COLO829 (cell line): ENCODE measurements around the gene VAV1.
A peak's percentile ranks its signal among the peaks of the same experiment; 100 is the strongest.
"Not testable (repeated sequence)": the region's sequence is repeated elsewhere in the genome, so short reads cannot be mapped to it uniquely, and the experiment has no call there.

Experiments
- DNase-seq: peaks from one replicate; pipeline ENCODE4 v3.0.0; 2012; ENCODE audit warnings: low spot score

The VAV1 gene

GRCh38 chr19:6819323-6819722 is 46.8 kb downstream of the VAV1 start:
- DNase-seq = no peak

- no peak for DNase-seq
Measured at GRCh38 chr19:6820237-6820636, 47.7 kb downstream of the VAV1 start.

- no peak for DNase-seq
Measured at GRCh38 chr19:6821639-6822310, 49.3 kb downstream of the VAV1 start.

- DNase-seq = no peak
Measured at GRCh38 chr19:6822311-6822670, 49.8 kb downstream of the VAV1 start.

GRCh38 chr19:6825076-6825774 is 52.7 kb downstream of the VAV1 start:
- no peak for DNase-seq

- DNase-seq = no peak
Measured at GRCh38 chr19:6826281-6826920, 53.9 kb downstream of the VAV1 start.

- no peak for DNase-seq
Measured at GRCh38 chr19:6828306-6828697, 55.8 kb downstream of the VAV1 start.

GRCh38 chr19:6828698-6829633 is 56.5 kb downstream of the VAV1 start:
- peak; percentile 25 for DNase-seq

- DNase-seq = not testable (repeated sequence)
Measured at GRCh38 chr19:6829829-6830228, 57.3 kb downstream of the VAV1 start.

GRCh38 chr19:6831084-6831483 is 58.6 kb downstream of the VAV1 start:
- not testable (repeated sequence) for DNase-seq

GRCh38 chr19:6832412-6832811 is 59.9 kb downstream of the VAV1 start:
- DNase-seq = no peak

GRCh38 chr19:6833166-6833790 is 60.8 kb downstream of the VAV1 start:
- DNase-seq = no peak

GRCh38 chr19:6834433-6834832 is 61.9 kb downstream of the VAV1 start:
- DNase-seq = no peak

- no peak for DNase-seq
Measured at GRCh38 chr19:6835501-6835900, 63.0 kb downstream of the VAV1 start.

GRCh38 chr19:6837525-6837924 is 65.0 kb downstream of the VAV1 start:
- DNase-seq = no peak

GRCh38 chr19:6838062-6838655 is 65.7 kb downstream of the VAV1 start:
- DNase-seq = no peak

GRCh38 chr19:6842871-6843607 is 70.5 kb downstream of the VAV1 start:
- no peak for DNase-seq

- no peak for DNase-seq
Measured at GRCh38 chr19:6847828-6848200, 75.3 kb downstream of the VAV1 start.

GRCh38 chr19:6848986-6849385 is 76.5 kb downstream of the VAV1 start:
- no peak for DNase-seq

- DNase-seq = no peak
Measured at GRCh38 chr19:6849876-6850275, 77.4 kb downstream of the VAV1 start.

- no peak for DNase-seq
Measured at GRCh38 chr19:6851359-6851758, 78.9 kb downstream of the VAV1 start.
